Smooth muscle cell of the brain vasculature (primary cell): Measurements from ENCODE around the gene NDUFS6.
A peak's percentile ranks its signal among the peaks of the same experiment; 100 is the strongest.
"Not testable (repeated sequence)": the region's sequence is repeated elsewhere in the genome, so short reads cannot be mapped to it uniquely, and the experiment has no call there.

Source experiments
- DNase-seq: peaks from one replicate; pipeline ENCODE4 v3.0.0-alpha.2; 2012; ENCODE audit warnings: low read depth, low spot score

The NDUFS6 gene

GRCh38 chr5:1797103-1797800 is 4.0 kb upstream of the NDUFS6 start:
- no peak for DNase-seq

GRCh38 chr5:1797855-1798254 is 3.4 kb upstream of the NDUFS6 start:
- no peak for DNase-seq

GRCh38 chr5:1798589-1798988 is 2.6 kb upstream of the NDUFS6 start:
- not testable (repeated sequence) for DNase-seq

GRCh38 chr5:1799110-1799601 is 2.1 kb upstream of the NDUFS6 start:
- DNase-seq, result no peak

GRCh38 chr5:1799602-1800471 is 1.4 kb upstream of the NDUFS6 start, which contains the start of gene MRPL36:
Gene MRPL36, minus strand, starts transcription at chr5:1799837. Its CDS starts 902 bp downstream, at chr5:1798935.
- peak; percentile 77 for DNase-seq

GRCh38 chr5:1800472-1801221 is 560 bp upstream of the NDUFS6 start:
- DNase-seq, result no peak

- no peak for DNase-seq
Measured at GRCh38 chr5:1801967-1802295, 724 bp downstream of the NDUFS6 start.

GRCh38 chr5:1803192-1803591 is 2.0 kb downstream of the NDUFS6 start:
- no peak for DNase-seq

GRCh38 chr5:1804001-1804690 is 2.9 kb downstream of the NDUFS6 start:
- DNase-seq, result no peak

GRCh38 chr5:1805326-1805725 is 4.1 kb downstream of the NDUFS6 start:
- DNase-seq, result no peak

GRCh38 chr5:1805736-1806135 is 4.5 kb downstream of the NDUFS6 start:
- DNase-seq, result no peak

GRCh38 chr5:1806199-1806598 is 5.0 kb downstream of the NDUFS6 start:
- no peak for DNase-seq

GRCh38 chr5:1806974-1807373 is 5.8 kb downstream of the NDUFS6 start:
- no peak for DNase-seq

- DNase-seq, result no peak
Measured at GRCh38 chr5:1807451-1808185, 6.4 kb downstream of the NDUFS6 start.

- DNase-seq, result no peak
Measured at GRCh38 chr5:1808439-1808838, 7.2 kb downstream of the NDUFS6 start.

GRCh38 chr5:1809416-1810035 is 8.3 kb downstream of the NDUFS6 start:
- no peak for DNase-seq

- no peak for DNase-seq
Measured at GRCh38 chr5:1810581-1811101, 9.4 kb downstream of the NDUFS6 start.

GRCh38 chr5:1814183-1815020 is 13.2 kb downstream of the NDUFS6 start:
- DNase-seq, result no peak
